GM23338 (cell line): ENCODE measurements around the gene CFAP47. TPM values are rescaled to one million over a fixed set of nuclear protein-coding genes. Genes with fewer than 3 reads are reported as not detected.

Experiments used
- ATAC-seq: fragments of 200-7000 bp; cut with Tn5 transposase; 3 replicates; pipeline ENCODE4 v1.9.1; 2020
- DNase-seq: peaks from one replicate; pipeline ENCODE4 v3.0.0-alpha.2; 2015; ENCODE audit warnings: low spot score
- H2AFZ ChIP-seq: fragments of 200-600 bp; sonication (generic); 2 replicates; pipeline ENCODE4 v1.8.0; 2016; ENCODE audit warnings: antibody characterized with exemption, mild to moderate bottlenecking, moderate library complexity
- H3F3A ChIP-seq: fragments of 200-600 bp; sonication (generic); replicated peaks from 2 replicates; pipeline ENCODE4 v1.8.0; 2017; ENCODE audit warnings: antibody characterized with exemption, mixed run types, low read depth
- H3K27ac ChIP-seq: fragments of 200-600 bp; sonication (generic); 2 replicates; pipeline ENCODE4 v1.6.1; 2016; ENCODE audit warnings: low read depth
- H3K27me3 ChIP-seq: fragments of 200-600 bp; sonication (generic); 2 replicates; pipeline ENCODE4 v1.8.0; 2016; ENCODE audit warnings: mild to moderate bottlenecking, mixed run types, moderate library complexity; ENCODE audit not compliant: insufficient read depth
- H3K36me3 ChIP-seq: fragments of 200-600 bp; sonication (generic); 2 replicates; pipeline ENCODE4 v1.8.0; 2016; ENCODE audit warnings: mild to moderate bottlenecking; ENCODE audit not compliant: insufficient read depth
- H3K4me1 ChIP-seq: fragments of 200-600 bp; sonication (generic); 2 replicates; pipeline ENCODE4 v1.8.0; 2016; ENCODE audit warnings: mild to moderate bottlenecking, moderate library complexity; ENCODE audit not compliant: insufficient read depth
- H3K4me2 ChIP-seq: fragments of 200-600 bp; sonication (generic); 2 replicates; pipeline ENCODE4 v1.7.1; 2017; ENCODE audit warnings: mixed run types
- H3K4me3 ChIP-seq: fragments of 200-600 bp; sonication (generic); 2 replicates; pipeline ENCODE4 v1.6.1; 2016; ENCODE audit warnings: mixed run types
- H3K79me2 ChIP-seq: fragments of 200-600 bp; sonication (generic); replicated peaks from 2 replicates; pipeline ENCODE4 v1.8.0; 2017; ENCODE audit warnings: mild to moderate bottlenecking; ENCODE audit not compliant: insufficient read depth
- H3K9me2 ChIP-seq: fragments of 200-600 bp; sonication (generic); 2 replicates; pipeline ENCODE4 v1.8.0; 2017; ENCODE audit not compliant: insufficient read depth
- H4K20me1 ChIP-seq: fragments of 200-600 bp; sonication (generic); replicated peaks from 2 replicates; pipeline ENCODE4 v1.8.0; 2017; ENCODE audit warnings: mild to moderate bottlenecking; ENCODE audit not compliant: insufficient read depth
- H3K27ac Mint-ChIP-seq: 2 replicates; pipeline ENCODE4 v1.8.0; 2020; ENCODE audit warnings: inconsistent platforms, mild to moderate bottlenecking, moderate library complexity, mixed read lengths
- H3K27me3 Mint-ChIP-seq: 3 replicates; pipeline ENCODE4 v1.8.0; 2022; ENCODE audit warnings: low read depth, mild to moderate bottlenecking, moderate library complexity, mixed read lengths, inconsistent platforms; ENCODE audit not compliant: insufficient read depth, poor library complexity
- H3K36me3 Mint-ChIP-seq: 3 replicates; pipeline ENCODE4 v1.8.0; 2021; ENCODE audit warnings: low read depth, mild to moderate bottlenecking, inconsistent platforms, moderate library complexity, mixed read lengths
- H3K4me1 Mint-ChIP-seq: 3 replicates; pipeline ENCODE4 v1.8.0; 2020; ENCODE audit warnings: mild to moderate bottlenecking, inconsistent platforms, mixed read lengths
- H3K4me3 Mint-ChIP-seq: 3 replicates; pipeline ENCODE4 v1.8.0; 2021; ENCODE audit warnings: moderate library complexity, mild to moderate bottlenecking, inconsistent platforms, mixed read lengths
- H3K9me3 Mint-ChIP-seq: 3 replicates; pipeline ENCODE4 v1.8.0; 2020; ENCODE audit warnings: moderate library complexity, mild to moderate bottlenecking, inconsistent platforms, mixed read lengths
- CREB1 ChIP-seq: fragments of 250-450 bp; sonication (Bioruptor Pico); IDR thresholded peaks from 2 replicates; pipeline ENCODE4 v1.5.0; 2020; ENCODE audit warnings: low read depth, mild to moderate bottlenecking, moderate library complexity
- EZH2 ChIP-seq: fragments of 200-600 bp; sonication (generic); IDR thresholded peaks from one replicate; pipeline ENCODE4 v1.8.0; 2017; ENCODE audit warnings: antibody characterized with exemption, mild to moderate bottlenecking, low read depth; ENCODE audit not compliant: unreplicated experiment
- EZH2phosphoT487 ChIP-seq: fragments of 200-600 bp; sonication (generic); IDR thresholded peaks from one replicate; pipeline ENCODE4 v1.8.1; 2018; ENCODE audit warnings: antibody characterized with exemption; ENCODE audit not compliant: unreplicated experiment
- JUNB ChIP-seq: IDR thresholded peaks from one replicate; pipeline ENCODE4 v1.6.1; 2016; ENCODE audit warnings: antibody characterized with exemption; ENCODE audit not compliant: unreplicated experiment
- STAT1 ChIP-seq: IDR thresholded peaks from one replicate; pipeline ENCODE4 v1.6.1; 2016; ENCODE audit warnings: antibody characterized with exemption; ENCODE audit not compliant: unreplicated experiment
- ZNF114 ChIP-seq: fragments of 250-450 bp; sonication (Bioruptor Pico); IDR thresholded peaks from 2 replicates; pipeline ENCODE4 v1.5.0; 2020; ENCODE audit warnings: mild to moderate bottlenecking, moderate library complexity
- polyA plus RNA-seq: library from polyadenylated mRNA; unstranded; fragments of >200 nt; fragmentation: Nextera tagmentation; extraction: Ambion mirVana; gene quantifications from 2 replicates; pipeline ENCODE4 v1.2.1, GENCODE V29; 2016
- total RNA-seq: library from RNA; depleted of rRNA; stranded (reverse); fragments of >200 nt; shearing (Covaris generic); gene quantifications from 2 replicates; pipeline ENCODE4 v1.2.3, GENCODE V29; 2014
- TF ChIP-seq, protein P1 (sequence below): fragments of 250-450 bp; sonication (Bioruptor Pico); IDR thresholded peaks from 2 replicates; pipeline ENCODE4 v1.5.0; 2020; ENCODE audit warnings: mild to moderate bottlenecking, moderate library complexity
- TF ChIP-seq, protein P2 (sequence below): IDR thresholded peaks from 2 replicates; pipeline ENCODE4 v1.6.1; 2016; ENCODE audit warnings: antibody characterized with exemption
- TF ChIP-seq, protein P3 (sequence below): IDR thresholded peaks from one replicate; pipeline ENCODE4 v1.6.1; 2018; ENCODE audit warnings: antibody characterized with exemption; ENCODE audit not compliant: unreplicated experiment
- TF ChIP-seq, protein P4 (sequence below), 2 experiments: fragments of 200-600 bp in 1 of 2; sonication (generic) in 1 of 2; conservative IDR thresholded peaks; 2 replicates each; pipeline versions ENCODE4 v1.5.1 to v1.6.1; 2016 to 2017; ENCODE audit warnings: antibody characterized with exemption in 2 of 2, low read depth in 2 of 2, mild to moderate bottlenecking in 2 of 2, moderate library complexity in 1 of 2

The CFAP47 gene
- total and polyA plus RNA-seq, 2 experiments from 2014 or later, result not detected

DNA sequence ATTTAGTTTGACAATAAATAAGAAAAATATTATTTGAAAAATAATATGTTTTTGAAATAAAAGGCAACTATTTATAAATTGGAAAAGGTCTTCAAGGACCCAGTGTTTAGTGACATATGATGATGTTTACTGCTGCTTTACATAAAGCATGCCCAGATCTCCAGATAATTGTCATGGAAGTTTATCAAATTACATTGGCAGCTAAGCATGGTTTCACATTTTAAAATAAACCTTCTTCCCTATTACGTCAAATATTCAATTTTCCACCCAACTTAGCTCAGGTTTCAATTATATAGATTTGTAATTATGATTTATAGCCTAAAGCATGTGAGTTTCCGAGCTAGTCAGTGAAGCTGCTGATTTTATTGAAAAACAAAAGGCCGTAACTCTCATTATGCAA, 417.2 kb downstream of the CFAP47 start (continued):
- TF ChIP-seq, protein P1, sequence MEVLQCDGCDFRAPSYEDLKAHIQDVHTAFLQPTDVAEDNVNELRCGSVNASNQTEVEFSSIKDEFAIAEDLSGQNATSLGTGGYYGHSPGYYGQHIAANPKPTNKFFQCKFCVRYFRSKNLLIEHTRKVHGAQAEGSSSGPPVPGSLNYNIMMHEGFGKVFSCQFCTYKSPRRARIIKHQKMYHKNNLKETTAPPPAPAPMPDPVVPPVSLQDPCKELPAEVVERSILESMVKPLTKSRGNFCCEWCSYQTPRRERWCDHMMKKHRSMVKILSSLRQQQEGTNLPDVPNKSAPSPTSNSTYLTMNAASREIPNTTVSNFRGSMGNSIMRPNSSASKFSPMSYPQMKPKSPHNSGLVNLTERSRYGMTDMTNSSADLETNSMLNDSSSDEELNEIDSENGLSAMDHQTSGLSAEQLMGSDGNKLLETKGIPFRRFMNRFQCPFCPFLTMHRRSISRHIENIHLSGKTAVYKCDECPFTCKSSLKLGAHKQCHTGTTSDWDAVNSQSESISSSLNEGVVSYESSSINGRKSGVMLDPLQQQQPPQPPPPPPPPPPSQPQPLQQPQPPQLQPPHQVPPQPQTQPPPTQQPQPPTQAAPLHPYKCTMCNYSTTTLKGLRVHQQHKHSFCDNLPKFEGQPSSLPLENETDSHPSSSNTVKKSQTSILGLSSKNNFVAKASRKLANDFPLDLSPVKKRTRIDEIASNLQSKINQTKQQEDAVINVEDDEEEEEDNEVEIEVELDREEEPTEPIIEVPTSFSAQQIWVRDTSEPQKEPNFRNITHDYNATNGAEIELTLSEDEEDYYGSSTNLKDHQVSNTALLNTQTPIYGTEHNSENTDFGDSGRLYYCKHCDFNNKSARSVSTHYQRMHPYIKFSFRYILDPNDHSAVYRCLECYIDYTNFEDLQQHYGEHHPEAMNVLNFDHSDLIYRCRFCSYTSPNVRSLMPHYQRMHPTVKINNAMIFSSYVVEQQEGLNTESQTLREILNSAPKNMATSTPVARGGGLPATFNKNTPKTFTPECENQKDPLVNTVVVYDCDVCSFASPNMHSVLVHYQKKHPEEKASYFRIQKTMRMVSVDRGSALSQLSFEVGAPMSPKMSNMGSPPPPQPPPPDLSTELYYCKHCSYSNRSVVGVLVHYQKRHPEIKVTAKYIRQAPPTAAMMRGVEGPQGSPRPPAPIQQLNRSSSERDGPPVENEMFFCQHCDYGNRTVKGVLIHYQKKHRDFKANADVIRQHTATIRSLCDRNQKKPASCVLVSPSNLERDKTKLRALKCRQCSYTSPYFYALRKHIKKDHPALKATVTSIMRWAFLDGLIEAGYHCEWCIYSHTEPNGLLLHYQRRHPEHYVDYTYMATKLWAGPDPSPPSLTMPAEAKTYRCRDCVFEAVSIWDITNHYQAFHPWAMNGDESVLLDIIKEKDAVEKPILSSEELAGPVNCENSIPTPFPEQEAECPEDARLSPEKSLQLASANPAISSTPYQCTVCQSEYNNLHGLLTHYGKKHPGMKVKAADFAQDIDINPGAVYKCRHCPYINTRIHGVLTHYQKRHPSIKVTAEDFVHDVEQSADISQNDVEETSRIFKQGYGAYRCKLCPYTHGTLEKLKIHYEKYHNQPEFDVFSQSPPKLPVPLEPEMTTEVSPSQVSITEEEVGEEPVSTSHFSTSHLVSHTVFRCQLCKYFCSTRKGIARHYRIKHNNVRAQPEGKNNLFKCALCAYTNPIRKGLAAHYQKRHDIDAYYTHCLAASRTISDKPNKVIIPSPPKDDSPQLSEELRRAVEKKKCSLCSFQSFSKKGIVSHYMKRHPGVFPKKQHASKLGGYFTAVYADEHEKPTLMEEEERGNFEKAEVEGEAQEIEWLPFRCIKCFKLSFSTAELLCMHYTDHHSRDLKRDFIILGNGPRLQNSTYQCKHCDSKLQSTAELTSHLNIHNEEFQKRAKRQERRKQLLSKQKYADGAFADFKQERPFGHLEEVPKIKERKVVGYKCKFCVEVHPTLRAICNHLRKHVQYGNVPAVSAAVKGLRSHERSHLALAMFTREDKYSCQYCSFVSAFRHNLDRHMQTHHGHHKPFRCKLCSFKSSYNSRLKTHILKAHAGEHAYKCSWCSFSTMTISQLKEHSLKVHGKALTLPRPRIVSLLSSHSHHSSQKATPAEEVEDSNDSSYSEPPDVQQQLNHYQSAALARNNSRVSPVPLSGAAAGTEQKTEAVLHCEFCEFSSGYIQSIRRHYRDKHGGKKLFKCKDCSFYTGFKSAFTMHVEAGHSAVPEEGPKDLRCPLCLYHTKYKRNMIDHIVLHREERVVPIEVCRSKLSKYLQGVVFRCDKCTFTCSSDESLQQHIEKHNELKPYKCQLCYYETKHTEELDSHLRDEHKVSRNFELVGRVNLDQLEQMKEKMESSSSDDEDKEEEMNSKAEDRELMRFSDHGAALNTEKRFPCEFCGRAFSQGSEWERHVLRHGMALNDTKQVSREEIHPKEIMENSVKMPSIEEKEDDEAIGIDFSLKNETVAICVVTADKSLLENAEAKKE (CRISPR knock-in tag), result no peak
- TF ChIP-seq EZH2phosphoT487, result no peak
- TF ChIP-seq, protein P2, sequence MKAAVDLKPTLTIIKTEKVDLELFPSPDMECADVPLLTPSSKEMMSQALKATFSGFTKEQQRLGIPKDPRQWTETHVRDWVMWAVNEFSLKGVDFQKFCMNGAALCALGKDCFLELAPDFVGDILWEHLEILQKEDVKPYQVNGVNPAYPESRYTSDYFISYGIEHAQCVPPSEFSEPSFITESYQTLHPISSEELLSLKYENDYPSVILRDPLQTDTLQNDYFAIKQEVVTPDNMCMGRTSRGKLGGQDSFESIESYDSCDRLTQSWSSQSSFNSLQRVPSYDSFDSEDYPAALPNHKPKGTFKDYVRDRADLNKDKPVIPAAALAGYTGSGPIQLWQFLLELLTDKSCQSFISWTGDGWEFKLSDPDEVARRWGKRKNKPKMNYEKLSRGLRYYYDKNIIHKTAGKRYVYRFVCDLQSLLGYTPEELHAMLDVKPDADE, result no peak

DNA sequence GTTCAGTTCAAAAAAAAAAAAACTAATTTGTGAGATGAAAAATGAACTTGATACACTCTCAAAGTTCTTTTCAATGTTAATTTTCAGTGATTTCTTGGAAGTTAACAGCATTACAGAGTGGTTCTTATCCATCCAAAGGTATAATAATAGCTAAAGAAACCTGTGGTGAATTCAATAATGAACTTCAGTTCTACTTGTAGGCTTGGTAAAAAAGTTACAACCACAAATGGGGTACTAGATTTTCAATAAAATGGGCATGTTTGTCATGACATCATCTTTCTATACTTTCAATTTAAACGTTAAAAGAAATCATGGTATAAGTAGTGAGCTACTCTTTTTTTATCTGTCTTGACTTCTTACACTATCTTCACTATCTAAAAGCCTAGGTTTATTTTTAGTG, 424.8 kb downstream of the CFAP47 start:
- Histone ChIP-seq H3F3A (no peaks in the 10 kb centered on the region), H3K4me1 (no peaks in the 10 kb centered on the region), H3K27me3 (no peaks in the 10 kb centered on the region), H3K27ac (no peak overlapping the region), H4K20me1 (no peaks in the 10 kb centered on the region), H3K4me2 (no peak overlapping the region), H2AFZ (no peak overlapping the region), H3K9me2 (no peaks in the 10 kb centered on the region), H3K4me3 (no peak overlapping the region), H3K79me2 (no peaks in the 10 kb centered on the region), H3K36me3 (no peaks in the 10 kb centered on the region)
- no peak for DNase-seq
- H3K36me3 Mint-ChIP-seq, result no peaks in the 10 kb centered on the region
- no peaks in the 10 kb centered on the region for H3K27me3 Mint-ChIP-seq
- 0 out of 3 replicates have a peak, but pooled peaks cover 4% of the 10 kb centered on the region for H3K4me1 Mint-ChIP-seq
- ATAC-seq, result no peak
- no peaks in the 10 kb centered on the region; the same call in 2 of the 3 replicates for H3K9me3 Mint-ChIP-seq
- no peak overlapping the region for H3K4me3 Mint-ChIP-seq
- H3K27ac Mint-ChIP-seq, result no peak overlapping the region
- no peak for TF ChIP-seq CREB1 (CRISPR knock-in tag)
- no peak for TF ChIP-seq EZH2
- no peak for TF ChIP-seq ZNF114 (CRISPR knock-in tag)
- no peak for TF ChIP-seq STAT1
- TF ChIP-seq, protein P3, sequence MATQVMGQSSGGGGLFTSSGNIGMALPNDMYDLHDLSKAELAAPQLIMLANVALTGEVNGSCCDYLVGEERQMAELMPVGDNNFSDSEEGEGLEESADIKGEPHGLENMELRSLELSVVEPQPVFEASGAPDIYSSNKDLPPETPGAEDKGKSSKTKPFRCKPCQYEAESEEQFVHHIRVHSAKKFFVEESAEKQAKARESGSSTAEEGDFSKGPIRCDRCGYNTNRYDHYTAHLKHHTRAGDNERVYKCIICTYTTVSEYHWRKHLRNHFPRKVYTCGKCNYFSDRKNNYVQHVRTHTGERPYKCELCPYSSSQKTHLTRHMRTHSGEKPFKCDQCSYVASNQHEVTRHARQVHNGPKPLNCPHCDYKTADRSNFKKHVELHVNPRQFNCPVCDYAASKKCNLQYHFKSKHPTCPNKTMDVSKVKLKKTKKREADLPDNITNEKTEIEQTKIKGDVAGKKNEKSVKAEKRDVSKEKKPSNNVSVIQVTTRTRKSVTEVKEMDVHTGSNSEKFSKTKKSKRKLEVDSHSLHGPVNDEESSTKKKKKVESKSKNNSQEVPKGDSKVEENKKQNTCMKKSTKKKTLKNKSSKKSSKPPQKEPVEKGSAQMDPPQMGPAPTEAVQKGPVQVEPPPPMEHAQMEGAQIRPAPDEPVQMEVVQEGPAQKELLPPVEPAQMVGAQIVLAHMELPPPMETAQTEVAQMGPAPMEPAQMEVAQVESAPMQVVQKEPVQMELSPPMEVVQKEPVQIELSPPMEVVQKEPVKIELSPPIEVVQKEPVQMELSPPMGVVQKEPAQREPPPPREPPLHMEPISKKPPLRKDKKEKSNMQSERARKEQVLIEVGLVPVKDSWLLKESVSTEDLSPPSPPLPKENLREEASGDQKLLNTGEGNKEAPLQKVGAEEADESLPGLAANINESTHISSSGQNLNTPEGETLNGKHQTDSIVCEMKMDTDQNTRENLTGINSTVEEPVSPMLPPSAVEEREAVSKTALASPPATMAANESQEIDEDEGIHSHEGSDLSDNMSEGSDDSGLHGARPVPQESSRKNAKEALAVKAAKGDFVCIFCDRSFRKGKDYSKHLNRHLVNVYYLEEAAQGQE, result no peak
- no peak for TF ChIP-seq JUNB
- TF ChIP-seq, protein P4, sequence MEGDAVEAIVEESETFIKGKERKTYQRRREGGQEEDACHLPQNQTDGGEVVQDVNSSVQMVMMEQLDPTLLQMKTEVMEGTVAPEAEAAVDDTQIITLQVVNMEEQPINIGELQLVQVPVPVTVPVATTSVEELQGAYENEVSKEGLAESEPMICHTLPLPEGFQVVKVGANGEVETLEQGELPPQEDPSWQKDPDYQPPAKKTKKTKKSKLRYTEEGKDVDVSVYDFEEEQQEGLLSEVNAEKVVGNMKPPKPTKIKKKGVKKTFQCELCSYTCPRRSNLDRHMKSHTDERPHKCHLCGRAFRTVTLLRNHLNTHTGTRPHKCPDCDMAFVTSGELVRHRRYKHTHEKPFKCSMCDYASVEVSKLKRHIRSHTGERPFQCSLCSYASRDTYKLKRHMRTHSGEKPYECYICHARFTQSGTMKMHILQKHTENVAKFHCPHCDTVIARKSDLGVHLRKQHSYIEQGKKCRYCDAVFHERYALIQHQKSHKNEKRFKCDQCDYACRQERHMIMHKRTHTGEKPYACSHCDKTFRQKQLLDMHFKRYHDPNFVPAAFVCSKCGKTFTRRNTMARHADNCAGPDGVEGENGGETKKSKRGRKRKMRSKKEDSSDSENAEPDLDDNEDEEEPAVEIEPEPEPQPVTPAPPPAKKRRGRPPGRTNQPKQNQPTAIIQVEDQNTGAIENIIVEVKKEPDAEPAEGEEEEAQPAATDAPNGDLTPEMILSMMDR (conservative IDR thresholded peaks at IDR 0.05; ENCODE audit: low read depth in 2 of 2), result no peak
